ENCODE measurements around the gene ATP5MC3. TPM values are rescaled to one million over a fixed set of nuclear protein-coding genes. Genes with fewer than 3 reads are reported as not detected.

ATP5MC3 gene
- total and polyA plus RNA-seq, 2 of the 13 experiments (the other 11 are each of a cell fraction or from before 2014, with no cell fraction given): 676 to 1,007 TPM

GRCh38 chr2:175167792-175168563, 13.5 kb downstream of the ATP5MC3 start, which contains the start of gene ATF2 (continued):
- TF ChIP-seq ZNF510 (CRISPR knock-in tag; IDR thresholded peaks at IDR 0.05; ENCODE audit: low read depth): peak; percentile 87
- TF ChIP-seq FOXO4 (CRISPR knock-in tag; conservative IDR thresholded peaks at IDR 0.05): no peak
- TF ChIP-seq ZNF850 (CRISPR knock-in tag; conservative IDR thresholded peaks at IDR 0.05): no peak
- peak; percentile 66 for TF ChIP-seq BCL6 (CRISPR knock-in tag; IDR thresholded peaks at IDR 0.05)
- peak; percentile 94 for TF ChIP-seq ZNF589 (CRISPR knock-in tag; conservative IDR thresholded peaks at IDR 0.05)
- TF ChIP-seq ZNF644 (CRISPR knock-in tag; IDR thresholded peaks at IDR 0.05; ENCODE audit: low read depth): no peak
- no peak for TF ChIP-seq ZFYVE20 (CRISPR knock-in tag; IDR thresholded peaks at IDR 0.05; ENCODE audit: borderline replicate concordance, low read depth)
- TF ChIP-seq STAT5B (CRISPR knock-in tag; IDR thresholded peaks at IDR 0.05): no peak
- TF ChIP-seq ZNF143 (CRISPR knock-in tag; IDR thresholded peaks at IDR 0.05): peak; percentile 87
- no peak; the same call in 1 of the 2 replicates for TF ChIP-seq TP53 (CRISPR knock-in tag; conservative IDR thresholded peaks at IDR 0.05)
- peak; percentile 36; the same call in 1 of the 2 replicates for TF ChIP-seq ZBED4 (CRISPR knock-in tag; IDR thresholded peaks at IDR 0.05; ENCODE audit: borderline replicate concordance)
- TF ChIP-seq CHD4 (IDR thresholded peaks at IDR 0.05; ENCODE audit: borderline replicate concordance, low read length): no peak
- no peak for TF ChIP-seq ZBTB1 (CRISPR knock-in tag; IDR thresholded peaks at IDR 0.05; ENCODE audit: borderline replicate concordance)
- TF ChIP-seq ZNF235 (CRISPR knock-in tag; IDR thresholded peaks at IDR 0.05; ENCODE audit: borderline replicate concordance): no peak
- TF ChIP-seq TFE3 (CRISPR knock-in tag; IDR thresholded peaks at IDR 0.05): peak; percentile 90
- no peak for TF ChIP-seq GPBP1L1 (CRISPR knock-in tag; IDR thresholded peaks at IDR 0.05)
- peak; percentile 92; the same call in 1 of the 2 replicates for TF ChIP-seq GTF3A (CRISPR knock-in tag; conservative IDR thresholded peaks at IDR 0.05)
- no peak; the same call in 1 of the 2 replicates for TF ChIP-seq ZNF34 (CRISPR knock-in tag; IDR thresholded peaks at IDR 0.05; ENCODE audit: borderline replicate concordance)
- TF ChIP-seq DMAP1 (CRISPR knock-in tag; IDR thresholded peaks at IDR 0.05): peak; percentile 97
- peak; percentile 80 for TF ChIP-seq NR2F2 (IDR thresholded peaks at IDR 0.05; ENCODE audit: borderline replicate concordance, low read depth)
- peak; percentile 78; the same call in 1 of the 2 replicates for TF ChIP-seq ZNF761 (CRISPR knock-in tag; conservative IDR thresholded peaks at IDR 0.05)
- TF ChIP-seq ZNF558 (CRISPR knock-in tag; IDR thresholded peaks at IDR 0.05; ENCODE audit: borderline replicate concordance): peak; percentile 91; the same call in 1 of the 2 replicates
- TF ChIP-seq U2AF1 (optimal IDR thresholded peaks at IDR 0.05; ENCODE audit: low read depth, low read length): no peak
